GM21717 (cell line): ENCODE data around the gene ENDOV.
"Not testable (repeated sequence)": the region's sequence is repeated elsewhere in the genome, so short reads cannot be mapped to it uniquely, and the experiment has no call there.

Source experiments
- ATAC-seq: cut with Tn5 transposase; IDR thresholded peaks from one replicate; pipeline ENCODE4 v1.9.1; 2021; ENCODE audit warnings: mild to moderate bottlenecking, moderate library complexity; ENCODE audit not compliant: unreplicated experiment

The ENDOV gene

GRCh38 chr17:80388175-80388574 is 26.8 kb upstream of the ENDOV start:
- ATAC-seq = no peak

GRCh38 chr17:80388601-80389000 is 26.4 kb upstream of the ENDOV start:
- no peak for ATAC-seq

GRCh38 chr17:80389011-80389995 is 25.7 kb upstream of the ENDOV start:
- ATAC-seq = no peak

- no peak for ATAC-seq
These were observed 21.6 kb upstream of the ENDOV start for GRCh38 chr17:80393241-80393890.

- no peak for ATAC-seq
These were observed 21.0 kb upstream of the ENDOV start for GRCh38 chr17:80393961-80394360.

- no peak for ATAC-seq
These were observed 20.2 kb upstream of the ENDOV start for GRCh38 chr17:80394629-80395216.

GRCh38 chr17:80395402-80396151 is 19.4 kb upstream of the ENDOV start:
- ATAC-seq = no peak

GRCh38 chr17:80396157-80397033 is 18.6 kb upstream of the ENDOV start:
- no peak for ATAC-seq

GRCh38 chr17:80397034-80397387 is 18.0 kb upstream of the ENDOV start:
- no peak for ATAC-seq

GRCh38 chr17:80397686-80398085 is 17.3 kb upstream of the ENDOV start:
- ATAC-seq = no peak

- ATAC-seq = not testable (repeated sequence)
These were observed 13.9 kb upstream of the ENDOV start for GRCh38 chr17:80401086-80401485.

- ATAC-seq = not testable (repeated sequence)
These were observed 12.9 kb upstream of the ENDOV start for GRCh38 chr17:80402102-80402501.

GRCh38 chr17:80402959-80403358 is 12.0 kb upstream of the ENDOV start:
- ATAC-seq = no peak

- no peak for ATAC-seq
These were observed 8.8 kb upstream of the ENDOV start for GRCh38 chr17:80406146-80406545.

GRCh38 chr17:80407917-80408316 is 7.0 kb upstream of the ENDOV start:
- ATAC-seq = not testable (repeated sequence)

- ATAC-seq = no peak
These were observed 6.1 kb upstream of the ENDOV start for GRCh38 chr17:80408872-80409271.

GRCh38 chr17:80409626-80410025 is 5.3 kb upstream of the ENDOV start:
- no peak for ATAC-seq

GRCh38 chr17:80410441-80411087 is 4.4 kb upstream of the ENDOV start:
- not testable (repeated sequence) for ATAC-seq

- ATAC-seq = no peak
These were observed 1.0 kb upstream of the ENDOV start for GRCh38 chr17:80413771-80414507.
